WTC11 (cell line): ENCODE results near the gene AK5. TPM values are rescaled to one million over a fixed set of nuclear protein-coding genes. Genes with fewer than 3 reads are reported as not detected.

Experiments
- ATAC-seq: fragments of 200-7000 bp; cut with Tn5 transposase; 2 replicates; pipeline ENCODE4 v1.10.0; 2021; ENCODE audit warnings: mild to moderate bottlenecking, moderate library complexity
- CTCF ChIA-PET: fragments of 300-600 bp; sonication (Branson Sonifier 250); formaldehyde crosslinking; loops from one replicate; lab custom pipeline; 2021; ENCODE audit warnings: antibody characterized with exemption; lab: Charles Lee
- POLR2A ChIA-PET: fragments of 350-600 bp; sonication (Branson Sonifier 250); formaldehyde crosslinking; loops from one replicate; lab custom pipeline; 2021; ENCODE audit warnings: antibody characterized with exemption; lab: Charles Lee
- DNase-seq: peaks from one replicate; pipeline ENCODE4 v3.0.0; 2021; ENCODE audit warnings: low spot score
- H3K27ac Mint-ChIP-seq: 2 replicates; pipeline ENCODE4 v1.8.0; 2021; ENCODE audit warnings: mixed read lengths
- H3K27me3 Mint-ChIP-seq: 2 replicates; pipeline ENCODE4 v1.8.0; 2021; ENCODE audit warnings: low read depth, mild to moderate bottlenecking, moderate library complexity, mixed read lengths
- H3K36me3 Mint-ChIP-seq: 2 replicates; pipeline ENCODE4 v1.8.0; 2021; ENCODE audit warnings: mixed read lengths
- H3K4me1 Mint-ChIP-seq: 2 replicates; pipeline ENCODE4 v1.8.0; 2022; ENCODE audit warnings: mixed read lengths
- H3K4me3 Mint-ChIP-seq: 2 replicates; pipeline ENCODE4 v1.8.0; 2021; ENCODE audit warnings: mild to moderate bottlenecking, moderate library complexity, mixed read lengths
- H3K9me3 Mint-ChIP-seq: 2 replicates; pipeline ENCODE4 v1.8.0; 2021; ENCODE audit warnings: mixed read lengths
- CBFB ChIP-seq: sonication (generic); formaldehyde crosslinking; IDR thresholded peaks from 2 replicates; pipeline ENCODE4 v1.8.1; 2022; ENCODE audit warnings: mild to moderate bottlenecking, low read depth, missing genetic modification reagents
- ESRRA ChIP-seq: sonication (generic); formaldehyde crosslinking; IDR thresholded peaks from 2 replicates; pipeline ENCODE4 v1.8.1; 2022; ENCODE audit warnings: mild to moderate bottlenecking, missing genetic modification reagents, borderline replicate concordance
- FOXP1 ChIP-seq: sonication (generic); formaldehyde crosslinking; IDR thresholded peaks from 2 replicates; pipeline ENCODE4 v1.8.0; 2022; ENCODE audit warnings: missing genetic modification reagents, mild to moderate bottlenecking, moderate library complexity, borderline replicate concordance
- GABPB1 ChIP-seq: sonication (generic); formaldehyde crosslinking; IDR thresholded peaks from 2 replicates; pipeline ENCODE4 v1.8.1; 2023; ENCODE audit warnings: mild to moderate bottlenecking, missing genetic modification reagents
- GRHL2 ChIP-seq: fragments of 250-450 bp; sonication (Bioruptor Pico); IDR thresholded peaks from 2 replicates; pipeline ENCODE4 v1.8.0; 2022; ENCODE audit warnings: mild to moderate bottlenecking, moderate library complexity; ENCODE audit not compliant: insufficient replicate concordance, severe bottlenecking
- IRF2 ChIP-seq: sonication (generic); formaldehyde crosslinking; IDR thresholded peaks from 2 replicates; pipeline ENCODE4 v1.8.0; 2022; ENCODE audit warnings: low read depth, missing genetic modification reagents, borderline replicate concordance
- KAT7 ChIP-seq: sonication (generic); formaldehyde crosslinking; IDR thresholded peaks from 2 replicates; pipeline ENCODE4 v1.8.1; 2023; ENCODE audit warnings: missing genetic modification reagents, mild to moderate bottlenecking, borderline replicate concordance
- MXD4 ChIP-seq: fragments of 250-450 bp; sonication (Bioruptor Pico); IDR thresholded peaks from 2 replicates; pipeline ENCODE4 v1.8.0; 2021; ENCODE audit warnings: mild to moderate bottlenecking, moderate library complexity, borderline replicate concordance
- SMAD4 ChIP-seq: sonication (generic); formaldehyde crosslinking; IDR thresholded peaks from 2 replicates; pipeline ENCODE4 v1.8.0; 2022; ENCODE audit warnings: mild to moderate bottlenecking, missing genetic modification reagents
- TCF7 ChIP-seq: sonication (generic); formaldehyde crosslinking; IDR thresholded peaks from 2 replicates; pipeline ENCODE4 v1.8.0; 2022; ENCODE audit warnings: mild to moderate bottlenecking, low read depth, missing genetic modification reagents, moderate library complexity
- ZMAT4 ChIP-seq: fragments of 250-450 bp; sonication (Bioruptor Pico); IDR thresholded peaks from 2 replicates; pipeline ENCODE4 v1.9.0; 2021; ENCODE audit warnings: mild to moderate bottlenecking
- ZNF317 ChIP-seq: sonication (generic); formaldehyde crosslinking; IDR thresholded peaks from 2 replicates; pipeline ENCODE4 v1.8.1; 2023; ENCODE audit warnings: low read depth, mild to moderate bottlenecking, moderate library complexity, missing genetic modification reagents, borderline replicate concordance
- ZNF532 ChIP-seq: fragments of 250-450 bp; sonication (Bioruptor Pico); IDR thresholded peaks from 2 replicates; pipeline ENCODE4 v1.9.0; 2021; ENCODE audit warnings: mild to moderate bottlenecking, borderline replicate concordance
- total RNA-seq: library from RNA; stranded (reverse); gene quantifications from 3 replicates; pipeline ENCODE4 v1.2.3, GENCODE V29; 2021
- TF ChIP-seq, protein P1 (sequence below): sonication (generic); formaldehyde crosslinking; IDR thresholded peaks from 2 replicates; pipeline ENCODE4 v1.8.0; 2023; ENCODE audit warnings: mild to moderate bottlenecking, missing genetic modification reagents
- TF ChIP-seq, protein P2 (sequence below): sonication (generic); formaldehyde crosslinking; IDR thresholded peaks from 2 replicates; pipeline ENCODE4 v1.8.0; 2023; ENCODE audit warnings: missing genetic modification reagents, mild to moderate bottlenecking, borderline replicate concordance
- TF ChIP-seq, protein P3 (sequence below): sonication (generic); formaldehyde crosslinking; IDR thresholded peaks from 2 replicates; pipeline ENCODE4 v1.8.1; 2022; ENCODE audit warnings: mild to moderate bottlenecking, missing genetic modification reagents, moderate library complexity, borderline replicate concordance

Gene AK5
- total RNA-seq, 1 experiment from 2014 or later = 3.0 TPM

GRCh38 chr1:77288275-77288674, 6.5 kb downstream of the AK5 start (continued):
- TF ChIP-seq IRF2 (CRISPR knock-in tag) = no peak
- no peak for TF ChIP-seq GABPB1 (CRISPR knock-in tag)
- TF ChIP-seq, protein P1, sequence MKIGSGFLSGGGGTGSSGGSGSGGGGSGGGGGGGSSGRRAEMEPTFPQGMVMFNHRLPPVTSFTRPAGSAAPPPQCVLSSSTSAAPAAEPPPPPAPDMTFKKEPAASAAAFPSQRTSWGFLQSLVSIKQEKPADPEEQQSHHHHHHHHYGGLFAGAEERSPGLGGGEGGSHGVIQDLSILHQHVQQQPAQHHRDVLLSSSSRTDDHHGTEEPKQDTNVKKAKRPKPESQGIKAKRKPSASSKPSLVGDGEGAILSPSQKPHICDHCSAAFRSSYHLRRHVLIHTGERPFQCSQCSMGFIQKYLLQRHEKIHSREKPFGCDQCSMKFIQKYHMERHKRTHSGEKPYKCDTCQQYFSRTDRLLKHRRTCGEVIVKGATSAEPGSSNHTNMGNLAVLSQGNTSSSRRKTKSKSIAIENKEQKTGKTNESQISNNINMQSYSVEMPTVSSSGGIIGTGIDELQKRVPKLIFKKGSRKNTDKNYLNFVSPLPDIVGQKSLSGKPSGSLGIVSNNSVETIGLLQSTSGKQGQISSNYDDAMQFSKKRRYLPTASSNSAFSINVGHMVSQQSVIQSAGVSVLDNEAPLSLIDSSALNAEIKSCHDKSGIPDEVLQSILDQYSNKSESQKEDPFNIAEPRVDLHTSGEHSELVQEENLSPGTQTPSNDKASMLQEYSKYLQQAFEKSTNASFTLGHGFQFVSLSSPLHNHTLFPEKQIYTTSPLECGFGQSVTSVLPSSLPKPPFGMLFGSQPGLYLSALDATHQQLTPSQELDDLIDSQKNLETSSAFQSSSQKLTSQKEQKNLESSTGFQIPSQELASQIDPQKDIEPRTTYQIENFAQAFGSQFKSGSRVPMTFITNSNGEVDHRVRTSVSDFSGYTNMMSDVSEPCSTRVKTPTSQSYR (CRISPR knock-in tag) = no peak
- TF ChIP-seq CBFB (CRISPR knock-in tag) = no peak

- Mint-ChIP-seq H3K27ac (no peak overlapping the region), H3K4me1 (peaks cover 3% of the 10 kb centered on the region; the same call in 1 of the 2 replicates), H3K9me3 (no peaks in the 10 kb centered on the region), H3K36me3 (no peaks in the 10 kb centered on the region), H3K4me3 (no peak overlapping the region), H3K27me3 (no peaks in the 10 kb centered on the region)
- ChIA-PET CTCF (no interaction called here), POLR2A (no interaction called here)
- ATAC-seq (no peak), DNase-seq (no peak)
- TF ChIP-seq KAT7 (CRISPR knock-in tag) (no peak), ZNF532 (no peak), TCF7 (CRISPR knock-in tag) (no peak), GRHL2 (no peak), SMAD4 (CRISPR knock-in tag) (no peak), ESRRA (CRISPR knock-in tag) (no peak)
- TF ChIP-seq, protein P2, sequence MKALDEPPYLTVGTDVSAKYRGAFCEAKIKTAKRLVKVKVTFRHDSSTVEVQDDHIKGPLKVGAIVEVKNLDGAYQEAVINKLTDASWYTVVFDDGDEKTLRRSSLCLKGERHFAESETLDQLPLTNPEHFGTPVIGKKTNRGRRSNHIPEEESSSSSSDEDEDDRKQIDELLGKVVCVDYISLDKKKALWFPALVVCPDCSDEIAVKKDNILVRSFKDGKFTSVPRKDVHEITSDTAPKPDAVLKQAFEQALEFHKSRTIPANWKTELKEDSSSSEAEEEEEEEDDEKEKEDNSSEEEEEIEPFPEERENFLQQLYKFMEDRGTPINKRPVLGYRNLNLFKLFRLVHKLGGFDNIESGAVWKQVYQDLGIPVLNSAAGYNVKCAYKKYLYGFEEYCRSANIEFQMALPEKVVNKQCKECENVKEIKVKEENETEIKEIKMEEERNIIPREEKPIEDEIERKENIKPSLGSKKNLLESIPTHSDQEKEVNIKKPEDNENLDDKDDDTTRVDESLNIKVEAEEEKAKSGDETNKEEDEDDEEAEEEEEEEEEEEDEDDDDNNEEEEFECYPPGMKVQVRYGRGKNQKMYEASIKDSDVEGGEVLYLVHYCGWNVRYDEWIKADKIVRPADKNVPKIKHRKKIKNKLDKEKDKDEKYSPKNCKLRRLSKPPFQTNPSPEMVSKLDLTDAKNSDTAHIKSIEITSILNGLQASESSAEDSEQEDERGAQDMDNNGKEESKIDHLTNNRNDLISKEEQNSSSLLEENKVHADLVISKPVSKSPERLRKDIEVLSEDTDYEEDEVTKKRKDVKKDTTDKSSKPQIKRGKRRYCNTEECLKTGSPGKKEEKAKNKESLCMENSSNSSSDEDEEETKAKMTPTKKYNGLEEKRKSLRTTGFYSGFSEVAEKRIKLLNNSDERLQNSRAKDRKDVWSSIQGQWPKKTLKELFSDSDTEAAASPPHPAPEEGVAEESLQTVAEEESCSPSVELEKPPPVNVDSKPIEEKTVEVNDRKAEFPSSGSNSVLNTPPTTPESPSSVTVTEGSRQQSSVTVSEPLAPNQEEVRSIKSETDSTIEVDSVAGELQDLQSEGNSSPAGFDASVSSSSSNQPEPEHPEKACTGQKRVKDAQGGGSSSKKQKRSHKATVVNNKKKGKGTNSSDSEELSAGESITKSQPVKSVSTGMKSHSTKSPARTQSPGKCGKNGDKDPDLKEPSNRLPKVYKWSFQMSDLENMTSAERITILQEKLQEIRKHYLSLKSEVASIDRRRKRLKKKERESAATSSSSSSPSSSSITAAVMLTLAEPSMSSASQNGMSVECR (CRISPR knock-in tag) = no peak
Observed at GRCh38 chr1:77290576-77290975, 8.8 kb downstream of the AK5 start.

- Mint-ChIP-seq H3K4me3 (no peak overlapping the region), H3K36me3 (no peaks in the 10 kb centered on the region), H3K27me3 (no peaks in the 10 kb centered on the region), H3K4me1 (peaks cover 3% of the 10 kb centered on the region; the same call in 1 of the 2 replicates), H3K27ac (no peak overlapping the region), H3K9me3 (no peaks in the 10 kb centered on the region)
- ChIA-PET CTCF (no interaction called here), POLR2A (no interaction called here)
- DNase-seq = no peak
- TF ChIP-seq MXD4 (CRISPR knock-in tag) = no peak
- TF ChIP-seq, protein P3, sequence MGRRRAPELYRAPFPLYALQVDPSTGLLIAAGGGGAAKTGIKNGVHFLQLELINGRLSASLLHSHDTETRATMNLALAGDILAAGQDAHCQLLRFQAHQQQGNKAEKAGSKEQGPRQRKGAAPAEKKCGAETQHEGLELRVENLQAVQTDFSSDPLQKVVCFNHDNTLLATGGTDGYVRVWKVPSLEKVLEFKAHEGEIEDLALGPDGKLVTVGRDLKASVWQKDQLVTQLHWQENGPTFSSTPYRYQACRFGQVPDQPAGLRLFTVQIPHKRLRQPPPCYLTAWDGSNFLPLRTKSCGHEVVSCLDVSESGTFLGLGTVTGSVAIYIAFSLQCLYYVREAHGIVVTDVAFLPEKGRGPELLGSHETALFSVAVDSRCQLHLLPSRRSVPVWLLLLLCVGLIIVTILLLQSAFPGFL (CRISPR knock-in tag) = no peak
- no peak for TF ChIP-seq ZMAT4 (CRISPR knock-in tag)
- TF ChIP-seq FOXP1 = no peak
- no peak for TF ChIP-seq ZNF317
- no peak for TF ChIP-seq GABPB1 (CRISPR knock-in tag)
- no peak for ATAC-seq
Observed at GRCh38 chr1:77292551-77292950, 10.7 kb downstream of the AK5 start.
